ENCODE results near the gene ZNF384.

ZNF384 gene

DNA sequence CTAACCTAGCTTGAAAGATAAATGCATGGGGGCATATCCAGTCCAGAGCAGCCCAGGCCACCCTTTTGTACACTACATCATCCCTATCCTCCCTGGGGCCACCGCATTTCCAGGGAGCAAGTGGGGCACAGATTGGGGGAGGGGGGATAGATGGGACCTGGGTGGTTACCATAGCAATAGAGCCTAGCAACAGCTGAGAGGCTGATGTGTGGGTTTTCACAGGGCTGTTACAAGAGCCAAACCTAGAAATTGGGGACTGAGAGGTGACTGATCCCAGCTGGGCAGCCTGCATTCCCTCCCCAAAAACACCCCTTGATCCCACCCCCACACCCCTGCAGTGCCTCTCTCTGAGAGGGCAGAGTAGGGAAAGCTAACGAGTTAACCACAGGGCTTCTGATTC is 3.7 kb upstream of the ZNF384 start:
- no peak overlapping the region for H3K4me3 ChIP-seq (ENCODE audit: control insufficient read depth, low read depth, low read length)
- TF ChIP-seq, protein P1, sequence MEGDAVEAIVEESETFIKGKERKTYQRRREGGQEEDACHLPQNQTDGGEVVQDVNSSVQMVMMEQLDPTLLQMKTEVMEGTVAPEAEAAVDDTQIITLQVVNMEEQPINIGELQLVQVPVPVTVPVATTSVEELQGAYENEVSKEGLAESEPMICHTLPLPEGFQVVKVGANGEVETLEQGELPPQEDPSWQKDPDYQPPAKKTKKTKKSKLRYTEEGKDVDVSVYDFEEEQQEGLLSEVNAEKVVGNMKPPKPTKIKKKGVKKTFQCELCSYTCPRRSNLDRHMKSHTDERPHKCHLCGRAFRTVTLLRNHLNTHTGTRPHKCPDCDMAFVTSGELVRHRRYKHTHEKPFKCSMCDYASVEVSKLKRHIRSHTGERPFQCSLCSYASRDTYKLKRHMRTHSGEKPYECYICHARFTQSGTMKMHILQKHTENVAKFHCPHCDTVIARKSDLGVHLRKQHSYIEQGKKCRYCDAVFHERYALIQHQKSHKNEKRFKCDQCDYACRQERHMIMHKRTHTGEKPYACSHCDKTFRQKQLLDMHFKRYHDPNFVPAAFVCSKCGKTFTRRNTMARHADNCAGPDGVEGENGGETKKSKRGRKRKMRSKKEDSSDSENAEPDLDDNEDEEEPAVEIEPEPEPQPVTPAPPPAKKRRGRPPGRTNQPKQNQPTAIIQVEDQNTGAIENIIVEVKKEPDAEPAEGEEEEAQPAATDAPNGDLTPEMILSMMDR (IDR thresholded peaks at IDR 0.05; ENCODE audit: control insufficient read depth, insufficient read depth, low read depth, low read length, missing control alignments): no peak
- no peak for DNase-seq (ENCODE audit: low read depth)

- peak; percentile 48 for DNase-seq (ENCODE audit: low read depth)
- H3K4me3 ChIP-seq (ENCODE audit: control insufficient read depth, low read depth, low read length): no peak overlapping the region
- TF ChIP-seq, protein P1 (IDR thresholded peaks at IDR 0.05; ENCODE audit: control insufficient read depth, insufficient read depth, low read depth, low read length, missing control alignments): no peak
These were observed 2.3 kb upstream of the ZNF384 start for GRCh38 chr12:6691473-6691872.

DNA sequence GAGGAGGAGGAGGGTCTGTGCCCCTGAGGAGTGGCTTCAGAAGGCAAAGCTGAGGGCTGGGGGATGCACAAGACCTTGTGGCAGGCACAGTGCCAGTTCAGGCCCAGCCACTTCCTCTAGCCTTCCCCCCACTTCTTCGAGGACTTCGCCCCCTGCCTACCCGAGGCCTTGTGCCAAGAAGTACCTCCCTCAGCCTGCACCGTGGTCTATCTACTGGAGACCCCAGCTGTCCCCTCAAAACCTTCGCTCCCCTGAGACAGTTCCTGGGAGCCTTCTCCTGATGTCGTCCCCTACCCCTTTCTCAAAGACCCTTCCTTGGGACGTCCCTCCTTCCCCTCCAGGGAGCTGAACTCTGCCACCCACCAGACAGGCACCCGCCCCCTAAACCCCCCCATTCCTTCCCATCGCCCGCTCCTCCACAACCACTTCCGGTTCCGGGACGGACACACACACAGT is 604 bp downstream of the ZNF384 start:
- peak overlapping the region; percentile 88 for H3K4me3 ChIP-seq (ENCODE audit: control insufficient read depth, low read depth, low read length)
- TF ChIP-seq, protein P1 (IDR thresholded peaks at IDR 0.05; ENCODE audit: control insufficient read depth, insufficient read depth, low read depth, low read length, missing control alignments): no peak
- DNase-seq (ENCODE audit: low read depth): no peak

GRCh38 chr12:6685814-6686213 is 3.4 kb downstream of the ZNF384 start:
- no peak for DNase-seq (ENCODE audit: low read depth)
- TF ChIP-seq, protein P1 (IDR thresholded peaks at IDR 0.05; ENCODE audit: control insufficient read depth, insufficient read depth, low read depth, low read length, missing control alignments): no peak
- H3K4me3 ChIP-seq (ENCODE audit: control insufficient read depth, low read depth, low read length): no peak overlapping the region

- DNase-seq (ENCODE audit: low read depth): no peak
- TF ChIP-seq, protein P1 (IDR thresholded peaks at IDR 0.05; ENCODE audit: control insufficient read depth, insufficient read depth, low read depth, low read length, missing control alignments): peak; percentile 37
- H3K4me3 ChIP-seq (ENCODE audit: control insufficient read depth, low read depth, low read length): no peak overlapping the region
These were observed 4.6 kb downstream of the ZNF384 start for GRCh38 chr12:6684609-6685008.

- TF ChIP-seq, protein P1 (IDR thresholded peaks at IDR 0.05; ENCODE audit: control insufficient read depth, insufficient read depth, low read depth, low read length, missing control alignments): no peak
- DNase-seq (ENCODE audit: low read depth): no peak
- H3K4me3 ChIP-seq (ENCODE audit: control insufficient read depth, low read depth, low read length): no peak overlapping the region
These were observed 12.2 kb downstream of the ZNF384 start for GRCh38 chr12:6676962-6677361.

- no peak for DNase-seq (ENCODE audit: low read depth)
- TF ChIP-seq, protein P1 (IDR thresholded peaks at IDR 0.05; ENCODE audit: control insufficient read depth, insufficient read depth, low read depth, low read length, missing control alignments): no peak
- H3K4me3 ChIP-seq (ENCODE audit: control insufficient read depth, low read depth, low read length): no peak overlapping the region
These were observed 17.0 kb downstream of the ZNF384 start for GRCh38 chr12:6672143-6672542.

Data from AG09309 (cell line).